GM06990 (cell line): Measurements from ENCODE around the gene GPR119.
"Not testable (repeated sequence)": the region's sequence is repeated elsewhere in the genome, so short reads cannot be mapped to it uniquely, and the experiment has no call there.

Source experiments
- DNase-seq: peaks from one replicate; pipeline ENCODE4 v3.0.0-alpha.2; 2011; ENCODE audit not compliant: insufficient read length; ENCODE audit errors: extremely low read depth
- H3K27me3 ChIP-seq: replicated peaks from 2 replicates; pipeline ENCODE4 v1.6.0; 2011; ENCODE audit warnings: low read length; ENCODE audit not compliant: control insufficient read depth, insufficient read depth
- H3K36me3 ChIP-seq: 2 replicates; pipeline ENCODE4 v1.5.1; 2011; ENCODE audit warnings: low read length; ENCODE audit not compliant: control insufficient read depth, insufficient read depth
- H3K4me3 ChIP-seq: replicated peaks from 2 replicates; pipeline ENCODE4 v1.5.1; 2011; ENCODE audit warnings: low read depth, mild to moderate bottlenecking, control low read depth, low read length
- CTCF ChIP-seq: IDR thresholded peaks from 2 replicates; pipeline ENCODE4 v1.5.1; 2011; ENCODE audit warnings: low read length, control low read depth, mild to moderate bottlenecking, inconsistent platforms; ENCODE audit not compliant: insufficient read depth, poor library complexity, severe bottlenecking

The GPR119 gene

GRCh38 chrX:130376077-130376476 is 9.4 kb downstream of the GPR119 start:
- TF ChIP-seq CTCF, result no peak

GRCh38 chrX:130352050-130352449 is 33.4 kb downstream of the GPR119 start:
- not testable (repeated sequence) for H3K4me3 ChIP-seq, H3K36me3 ChIP-seq, DNase-seq, H3K27me3 ChIP-seq

More at GRCh38 chrX:130376077-130376476, 9.4 kb downstream of the GPR119 start:
- H3K36me3 ChIP-seq, result no peaks in the 10 kb centered on the region
- DNase-seq, result no peak
- no peaks in the 10 kb centered on the region for H3K27me3 ChIP-seq
- H3K4me3 ChIP-seq, result no peak overlapping the region

- Histone ChIP-seq H3K4me3 (no peak overlapping the region), H3K27me3 (no peaks in the 10 kb centered on the region), H3K36me3 (no peaks in the 10 kb centered on the region)
- TF ChIP-seq CTCF, result no peak
- DNase-seq, result no peak
These were observed 33.9 kb downstream of the GPR119 start for GRCh38 chrX:130351567-130351966.

- DNase-seq, result no peak
- TF ChIP-seq CTCF, result no peak
- Histone ChIP-seq H3K27me3 (no peaks in the 10 kb centered on the region), H3K4me3 (no peak overlapping the region), H3K36me3 (no peaks in the 10 kb centered on the region)
These were observed 38.2 kb downstream of the GPR119 start for GRCh38 chrX:130347321-130347720.

- Histone ChIP-seq H3K27me3 (no peaks in the 10 kb centered on the region), H3K36me3 (no peaks in the 10 kb centered on the region), H3K4me3 (no peak overlapping the region)
- DNase-seq, result no peak
- no peak for TF ChIP-seq CTCF
These were observed 42.1 kb downstream of the GPR119 start for GRCh38 chrX:130343411-130343810.

GRCh38 chrX:130340271-130340670 is 45.2 kb downstream of the GPR119 start:
- Histone ChIP-seq H3K36me3 (no peaks in the 10 kb centered on the region), H3K27me3 (no peaks in the 10 kb centered on the region), H3K4me3 (peak overlapping the region; percentile 75)
- DNase-seq, result no peak
- no peak for TF ChIP-seq CTCF
